ENCODE measurements around the gene UHRF1. TPM values are rescaled to one million over a fixed set of nuclear protein-coding genes. Genes with fewer than 3 reads are reported as not detected.

UHRF1 gene
- total and polyA plus RNA-seq, 2 of the 13 experiments (the other 11 are each of a cell fraction or from before 2014, with no cell fraction given), result 6.8 to 78.4 TPM

GRCh38 chr19:4968462-4969291, 59.4 kb downstream of the UHRF1 start, which contains the start of gene KDM4B (continued):
- TF ChIP-seq, protein P1, sequence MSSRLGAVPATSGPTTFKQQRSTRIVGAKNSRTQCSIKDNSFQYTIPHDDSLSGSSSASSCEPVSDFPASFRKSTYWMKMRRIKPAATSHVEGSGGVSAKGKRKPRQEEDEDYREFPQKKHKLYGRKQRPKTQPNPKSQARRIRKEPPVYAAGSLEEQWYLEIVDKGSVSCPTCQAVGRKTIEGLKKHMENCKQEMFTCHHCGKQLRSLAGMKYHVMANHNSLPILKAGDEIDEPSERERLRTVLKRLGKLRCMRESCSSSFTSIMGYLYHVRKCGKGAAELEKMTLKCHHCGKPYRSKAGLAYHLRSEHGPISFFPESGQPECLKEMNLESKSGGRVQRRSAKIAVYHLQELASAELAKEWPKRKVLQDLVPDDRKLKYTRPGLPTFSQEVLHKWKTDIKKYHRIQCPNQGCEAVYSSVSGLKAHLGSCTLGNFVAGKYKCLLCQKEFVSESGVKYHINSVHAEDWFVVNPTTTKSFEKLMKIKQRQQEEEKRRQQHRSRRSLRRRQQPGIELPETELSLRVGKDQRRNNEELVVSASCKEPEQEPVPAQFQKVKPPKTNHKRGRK (CRISPR knock-in tag; IDR thresholded peaks at IDR 0.05), result no peak
- TF ChIP-seq MED1 (CRISPR knock-in tag; IDR thresholded peaks at IDR 0.05) (0 out of 2 replicates have a peak, but pooled peaks have one; percentile 19), MYNN (CRISPR knock-in tag; IDR thresholded peaks at IDR 0.05; ENCODE audit: low read depth) (no peak), ERF (CRISPR knock-in tag; IDR thresholded peaks at IDR 0.05) (no peak; the same call in 1 of the 2 replicates), HMG20B (CRISPR knock-in tag; conservative IDR thresholded peaks at IDR 0.05) (no peak), ZNF3 (CRISPR knock-in tag; IDR thresholded peaks at IDR 0.05) (no peak), FOXK1 (CRISPR knock-in tag; IDR thresholded peaks at IDR 0.05; ENCODE audit: borderline replicate concordance, low read depth) (peak; percentile 81; the same call in 1 of the 2 replicates), ZNF160 (CRISPR knock-in tag; IDR thresholded peaks at IDR 0.05) (no peak), ZNF773 (CRISPR knock-in tag; IDR thresholded peaks at IDR 0.05; ENCODE audit: borderline replicate concordance) (peak; percentile 48; the same call in 1 of the 2 replicates), JUND (CRISPR knock-in tag; IDR thresholded peaks at IDR 0.05) (no peak), TOE1 (CRISPR knock-in tag; IDR thresholded peaks at IDR 0.05) (no peak), DPF2 (CRISPR knock-in tag; IDR thresholded peaks at IDR 0.05; ENCODE audit: borderline replicate concordance, low read depth) (no peak), MEIS1 (CRISPR knock-in tag; IDR thresholded peaks at IDR 0.05; ENCODE audit: borderline replicate concordance) (peak; percentile 73), ZNF33A (CRISPR knock-in tag; IDR thresholded peaks at IDR 0.05; ENCODE audit: borderline replicate concordance) (no peak), FOXC1 (CRISPR knock-in tag; IDR thresholded peaks at IDR 0.05; ENCODE audit: borderline replicate concordance) (no peak), TOPORS (CRISPR knock-in tag; IDR thresholded peaks at IDR 0.05) (no peak), XBP1 (CRISPR knock-in tag; IDR thresholded peaks at IDR 0.05) (no peak), HIC2 (CRISPR knock-in tag; IDR thresholded peaks at IDR 0.05; ENCODE audit: low read depth) (no peak), ZNF274 (CRISPR knock-in tag; IDR thresholded peaks at IDR 0.05) (no peak)
- TF ChIP-seq, protein P2, sequence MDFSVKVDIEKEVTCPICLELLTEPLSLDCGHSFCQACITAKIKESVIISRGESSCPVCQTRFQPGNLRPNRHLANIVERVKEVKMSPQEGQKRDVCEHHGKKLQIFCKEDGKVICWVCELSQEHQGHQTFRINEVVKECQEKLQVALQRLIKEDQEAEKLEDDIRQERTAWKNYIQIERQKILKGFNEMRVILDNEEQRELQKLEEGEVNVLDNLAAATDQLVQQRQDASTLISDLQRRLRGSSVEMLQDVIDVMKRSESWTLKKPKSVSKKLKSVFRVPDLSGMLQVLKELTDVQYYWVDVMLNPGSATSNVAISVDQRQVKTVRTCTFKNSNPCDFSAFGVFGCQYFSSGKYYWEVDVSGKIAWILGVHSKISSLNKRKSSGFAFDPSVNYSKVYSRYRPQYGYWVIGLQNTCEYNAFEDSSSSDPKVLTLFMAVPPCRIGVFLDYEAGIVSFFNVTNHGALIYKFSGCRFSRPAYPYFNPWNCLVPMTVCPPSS (IDR thresholded peaks at IDR 0.05), result no peak
- TF ChIP-seq, protein P3, sequence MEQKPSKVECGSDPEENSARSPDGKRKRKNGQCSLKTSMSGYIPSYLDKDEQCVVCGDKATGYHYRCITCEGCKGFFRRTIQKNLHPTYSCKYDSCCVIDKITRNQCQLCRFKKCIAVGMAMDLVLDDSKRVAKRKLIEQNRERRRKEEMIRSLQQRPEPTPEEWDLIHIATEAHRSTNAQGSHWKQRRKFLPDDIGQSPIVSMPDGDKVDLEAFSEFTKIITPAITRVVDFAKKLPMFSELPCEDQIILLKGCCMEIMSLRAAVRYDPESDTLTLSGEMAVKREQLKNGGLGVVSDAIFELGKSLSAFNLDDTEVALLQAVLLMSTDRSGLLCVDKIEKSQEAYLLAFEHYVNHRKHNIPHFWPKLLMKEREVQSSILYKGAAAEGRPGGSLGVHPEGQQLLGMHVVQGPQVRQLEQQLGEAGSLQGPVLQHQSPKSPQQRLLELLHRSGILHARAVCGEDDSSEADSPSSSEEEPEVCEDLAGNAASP (CRISPR knock-in tag; IDR thresholded peaks at IDR 0.05; ENCODE audit: borderline replicate concordance), result no peak
- TF ChIP-seq, protein P4, sequence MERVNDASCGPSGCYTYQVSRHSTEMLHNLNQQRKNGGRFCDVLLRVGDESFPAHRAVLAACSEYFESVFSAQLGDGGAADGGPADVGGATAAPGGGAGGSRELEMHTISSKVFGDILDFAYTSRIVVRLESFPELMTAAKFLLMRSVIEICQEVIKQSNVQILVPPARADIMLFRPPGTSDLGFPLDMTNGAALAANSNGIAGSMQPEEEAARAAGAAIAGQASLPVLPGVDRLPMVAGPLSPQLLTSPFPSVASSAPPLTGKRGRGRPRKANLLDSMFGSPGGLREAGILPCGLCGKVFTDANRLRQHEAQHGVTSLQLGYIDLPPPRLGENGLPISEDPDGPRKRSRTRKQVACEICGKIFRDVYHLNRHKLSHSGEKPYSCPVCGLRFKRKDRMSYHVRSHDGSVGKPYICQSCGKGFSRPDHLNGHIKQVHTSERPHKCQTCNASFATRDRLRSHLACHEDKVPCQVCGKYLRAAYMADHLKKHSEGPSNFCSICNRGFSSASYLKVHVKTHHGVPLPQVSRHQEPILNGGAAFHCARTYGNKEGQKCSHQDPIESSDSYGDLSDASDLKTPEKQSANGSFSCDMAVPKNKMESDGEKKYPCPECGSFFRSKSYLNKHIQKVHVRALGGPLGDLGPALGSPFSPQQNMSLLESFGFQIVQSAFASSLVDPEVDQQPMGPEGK (CRISPR knock-in tag; IDR thresholded peaks at IDR 0.05), result peak; percentile 18
